AG08395 (cell line): ENCODE results near the gene ZNF543.
"Not testable (repeated sequence)": the region's sequence is repeated elsewhere in the genome, so short reads cannot be mapped to it uniquely, and the experiment has no call there.

Experiments
- DNase-seq: peaks from one replicate; pipeline ENCODE4 v3.0.0; 2012; ENCODE audit warnings: mixed read lengths, low spot score

Gene ZNF543

GRCh38 chr19:57320180-57321084, at the start of gene ZNF543:
TSS of gene ZNF543 (plus strand) at chr19:57320472. CDS start at chr19:57320854, 382 bp downstream.
- DNase-seq: peak; percentile 98

GRCh38 chr19:57271280-57271679, 49.0 kb upstream of the ZNF543 start:
- no peak for DNase-seq

- no peak for DNase-seq
Observed at GRCh38 chr19:57273014-57273413, 47.3 kb upstream of the ZNF543 start.

- no peak for DNase-seq
Observed at GRCh38 chr19:57276430-57276829, 43.8 kb upstream of the ZNF543 start.

- DNase-seq: not testable (repeated sequence)
Observed at GRCh38 chr19:57278481-57278880, 41.8 kb upstream of the ZNF543 start.

- peak; percentile 93 for DNase-seq
Observed at GRCh38 chr19:57279418-57280164, 40.7 kb upstream of the ZNF543 start.

- peak; percentile 97 for DNase-seq
Observed at GRCh38 chr19:57280165-57280961, 39.9 kb upstream of the ZNF543 start, which contains the start of gene ZNF460. TSS of gene ZNF460 (plus strand) at chr19:57280485. CDS start at chr19:57280807, 322 bp downstream.

GRCh38 chr19:57280962-57281400, 39.3 kb upstream of the ZNF543 start:
- DNase-seq: no peak

- no peak for DNase-seq
Observed at GRCh38 chr19:57282011-57282643, 38.1 kb upstream of the ZNF543 start.

GRCh38 chr19:57288373-57288772, 31.9 kb upstream of the ZNF543 start:
- DNase-seq: no peak

- DNase-seq: no peak
Observed at GRCh38 chr19:57290970-57291369, 29.3 kb upstream of the ZNF543 start.

GRCh38 chr19:57292547-57292946, 27.7 kb upstream of the ZNF543 start:
- DNase-seq: no peak

- DNase-seq: no peak
Observed at GRCh38 chr19:57293719-57294118, 26.6 kb upstream of the ZNF543 start.

GRCh38 chr19:57302020-57302465, 18.2 kb upstream of the ZNF543 start:
- DNase-seq: peak; percentile 93

GRCh38 chr19:57302727-57303401, 17.4 kb upstream of the ZNF543 start:
- no peak for DNase-seq

- no peak for DNase-seq
Observed at GRCh38 chr19:57305056-57305455, 15.2 kb upstream of the ZNF543 start.

- no peak for DNase-seq
Observed at GRCh38 chr19:57308514-57308913, 11.8 kb upstream of the ZNF543 start.

GRCh38 chr19:57310792-57311191, 9.5 kb upstream of the ZNF543 start:
- DNase-seq: no peak

- no peak for DNase-seq
Observed at GRCh38 chr19:57314146-57314545, 6.1 kb upstream of the ZNF543 start.

GRCh38 chr19:57317503-57317902, 2.8 kb upstream of the ZNF543 start:
- DNase-seq: no peak

- no peak for DNase-seq
Observed at GRCh38 chr19:57319869-57320179, 448 bp upstream of the ZNF543 start.
